Fibroblast of skin of scalp (primary cell): ENCODE data around the gene TMEM91.
A peak's percentile ranks its signal among the peaks of the same experiment; 100 is the strongest.
"Not testable (repeated sequence)": the region's sequence is repeated elsewhere in the genome, so short reads cannot be mapped to it uniquely, and the experiment has no call there.

Experiments used
- DNase-seq: peaks from one replicate; pipeline ENCODE4 v3.0.0-alpha.2; 2013

The TMEM91 gene

GRCh38 chr19:41353466-41354342 lies 22.6 kb upstream of the TMEM91 start, which contains the start of gene TGFB1:
Gene TGFB1 (minus strand): TSS chr19:41353922. CDS start chr19:41353044, 878 bp downstream.
- peak; percentile 94 for DNase-seq

DNA sequence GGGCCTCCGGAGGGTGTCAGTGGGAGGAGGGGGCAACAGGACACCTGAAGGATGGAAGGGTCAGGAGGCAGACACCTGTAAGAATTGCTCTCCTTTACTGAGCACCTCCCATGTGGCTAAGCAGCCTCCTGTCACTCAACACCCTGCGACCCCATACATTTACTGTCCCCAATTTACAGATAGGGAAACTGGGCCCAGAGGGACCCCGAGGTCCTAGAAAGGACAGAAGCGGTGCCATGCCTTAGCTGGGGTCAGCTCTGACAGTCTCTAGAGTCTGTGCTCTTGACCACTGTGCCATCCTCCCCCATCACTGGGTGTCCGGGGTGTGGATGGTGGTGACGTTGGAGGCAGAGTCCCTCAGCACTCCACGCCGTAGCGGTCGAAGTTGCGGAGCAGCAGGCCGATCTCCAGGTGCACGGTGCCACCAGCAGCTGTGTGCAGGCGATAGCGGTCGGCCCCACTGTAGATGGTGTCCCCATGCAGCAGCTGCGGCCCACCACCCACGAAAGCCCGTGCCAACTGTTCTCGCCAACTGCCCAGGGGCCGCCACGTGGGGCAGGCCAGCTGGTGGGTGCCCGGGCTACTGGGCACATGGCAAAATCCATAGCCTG lies 21.9 kb upstream of the TMEM91 start:
- DNase-seq, result no peak

- no peak for DNase-seq
Measured at GRCh38 chr19:41355035-41355434, 21.3 kb upstream of the TMEM91 start.

DNA sequence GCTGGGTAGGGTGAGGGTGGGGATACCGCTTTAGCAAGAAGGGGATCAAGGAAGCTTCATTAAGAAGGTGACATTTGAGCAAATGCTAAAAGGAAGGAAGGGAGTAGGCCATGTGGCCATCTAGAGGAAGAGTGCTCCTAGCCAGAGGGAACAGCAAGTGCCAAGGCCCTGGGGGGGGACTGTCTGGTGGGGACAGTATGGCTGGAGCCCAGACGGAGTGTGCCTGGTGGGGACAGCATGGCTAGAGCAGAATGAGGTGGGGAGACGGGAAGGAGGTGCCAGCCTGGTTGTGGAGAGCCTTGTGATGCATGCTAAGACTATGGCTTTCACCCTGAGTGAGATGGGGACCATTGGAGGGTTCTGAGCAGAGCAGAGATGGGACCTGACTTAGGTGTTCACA lies 20.5 kb upstream of the TMEM91 start:
- no peak for DNase-seq

- no peak for DNase-seq
Measured at GRCh38 chr19:41356984-41357739, 19.2 kb upstream of the TMEM91 start.

DNA sequence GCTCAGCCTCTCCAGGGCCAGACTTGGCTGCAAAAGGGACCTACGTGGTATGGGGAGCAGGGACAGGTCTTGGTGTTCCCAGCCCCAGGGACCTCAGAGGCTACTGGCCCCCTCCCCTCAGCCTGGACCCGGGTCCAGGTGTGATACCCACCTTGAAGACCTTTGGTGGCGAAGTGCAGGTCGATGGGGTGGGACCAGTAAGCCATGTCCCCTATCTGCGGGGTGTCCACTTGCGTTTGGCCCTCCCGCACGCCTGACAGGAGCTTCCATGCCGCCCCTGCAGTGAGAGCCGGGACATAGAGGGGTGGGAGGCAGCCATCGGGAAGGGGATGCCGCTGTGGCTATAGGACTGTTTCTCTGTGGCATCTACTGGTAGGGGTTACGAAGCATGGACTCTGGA lies 18.6 kb upstream of the TMEM91 start:
- no peak for DNase-seq

GRCh38 chr19:41359741-41360140 lies 16.6 kb upstream of the TMEM91 start:
- DNase-seq, result no peak

- no peak for DNase-seq
Measured at GRCh38 chr19:41362143-41362847, 14.0 kb upstream of the TMEM91 start.

GRCh38 chr19:41363371-41363752 lies 13.0 kb upstream of the TMEM91 start:
- DNase-seq, result no peak

GRCh38 chr19:41363753-41364523 lies 12.4 kb upstream of the TMEM91 start, which contains the start of gene B9D2:
Gene B9D2 (minus strand): TSS chr19:41364149. CDS start chr19:41363519, 630 bp downstream.
- peak; percentile 99 for DNase-seq

- DNase-seq, result no peak
Measured at GRCh38 chr19:41364524-41365391, 11.6 kb upstream of the TMEM91 start.

GRCh38 chr19:41366089-41366488 lies 10.2 kb upstream of the TMEM91 start:
- no peak for DNase-seq

GRCh38 chr19:41367848-41368301 lies 8.5 kb upstream of the TMEM91 start:
- peak; percentile 89 for DNase-seq

- DNase-seq, result no peak
Measured at GRCh38 chr19:41369769-41370168, 6.6 kb upstream of the TMEM91 start.

DNA sequence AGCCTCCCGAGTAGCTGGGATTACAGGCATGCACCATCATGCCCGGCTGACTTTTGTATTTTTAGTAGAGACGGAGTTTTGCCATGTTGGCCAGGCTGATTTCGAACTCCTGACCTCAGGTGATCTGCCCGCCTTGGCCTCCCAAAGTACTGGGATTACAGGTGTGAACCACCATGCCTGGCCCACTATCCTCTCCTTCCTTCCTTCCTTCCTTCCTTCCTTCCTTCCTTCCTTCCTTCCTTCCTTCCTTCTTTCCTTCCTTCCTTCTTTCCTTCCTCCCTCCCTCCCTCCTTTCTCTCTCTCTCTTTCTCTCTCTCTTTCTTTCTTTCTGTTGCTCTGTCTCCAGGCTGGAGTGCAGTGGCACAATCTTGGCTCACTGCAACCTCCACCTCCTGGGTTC lies 5.2 kb upstream of the TMEM91 start:
- not testable (repeated sequence) for DNase-seq

DNA sequence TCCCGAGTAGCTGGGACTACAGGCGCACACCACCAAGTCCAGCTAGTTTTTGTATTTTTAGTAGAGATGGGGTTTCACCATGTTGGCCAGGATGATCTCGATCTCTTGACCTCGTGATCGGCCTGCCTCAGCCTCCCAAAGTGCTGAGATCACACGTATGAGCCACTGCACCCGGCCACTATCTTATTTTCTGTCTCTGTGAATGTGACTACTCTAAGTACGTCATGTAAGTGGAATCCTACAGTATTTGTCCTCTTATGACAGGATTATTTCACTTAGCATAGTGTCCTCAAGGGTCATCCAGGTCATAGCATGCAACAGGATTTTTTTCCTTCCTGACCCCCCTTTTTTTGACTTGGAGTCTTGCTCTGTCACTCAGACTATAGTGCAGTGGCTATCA lies 4.8 kb upstream of the TMEM91 start:
- no peak for DNase-seq

- no peak for DNase-seq
Measured at GRCh38 chr19:41372501-41372900, 3.8 kb upstream of the TMEM91 start.

- DNase-seq, result peak; percentile 91
Measured at GRCh38 chr19:41373993-41374392, 2.3 kb upstream of the TMEM91 start.

DNA sequence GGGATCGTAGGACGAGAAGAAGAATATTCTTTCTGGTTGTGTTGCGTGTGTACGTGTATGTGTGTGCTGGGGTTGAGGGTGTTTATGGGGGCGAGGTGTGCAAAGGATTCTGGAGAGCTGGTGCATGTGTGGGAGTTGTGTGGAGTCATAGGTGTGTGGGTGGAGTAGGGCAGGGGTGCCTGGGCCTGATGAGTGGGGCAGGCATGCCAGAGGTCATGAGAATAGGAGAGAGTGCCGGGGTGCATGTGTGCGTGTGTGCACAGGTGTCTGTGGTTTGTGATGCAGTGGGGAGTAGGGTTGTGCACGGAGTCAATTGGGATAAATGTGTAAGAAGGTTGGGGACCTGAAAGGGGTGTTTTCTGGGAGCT lies 649 bp downstream of the TMEM91 start:
- DNase-seq, result no peak

GRCh38 chr19:41377977-41378709 lies 1.8 kb downstream of the TMEM91 start:
- DNase-seq, result no peak
